CD4-positive, alpha-beta T cell (primary cell): Measurements from ENCODE around the gene ADM2. TPM values are rescaled to one million over a fixed set of nuclear protein-coding genes. Genes with fewer than 3 reads are reported as not detected.
A peak's percentile ranks its signal among the peaks of the same experiment; 100 is the strongest.

Source experiments
- ATAC-seq: fragments of 200-7000 bp; cut with Tn5 transposase; one replicate; pipeline ENCODE4 v1.10.0; 2022; ENCODE audit warnings: mild to moderate bottlenecking; ENCODE audit not compliant: poor library complexity
- CTCF ChIA-PET: fragments of 350-600 bp; sonication (Branson Sonifier 250); formaldehyde crosslinking; loops from one replicate; lab custom pipeline; 2021; ENCODE audit warnings: antibody characterized with exemption, inconsistent platforms; lab: Charles Lee
- POLR2A ChIA-PET: fragments of 350-600 bp; sonication (Branson Sonifier 250); formaldehyde crosslinking; loops from one replicate; lab custom pipeline; 2021; ENCODE audit warnings: antibody characterized with exemption, inconsistent platforms; lab: Charles Lee
- DNase-seq, 14 experiments: peaks; one replicate each; pipeline ENCODE4 v3.0.0-alpha.2; 2013 to 2020; ENCODE audit warnings: mixed read lengths in 2 of 14
- H3K27ac ChIP-seq, 2 donors: one replicate each; pipeline versions ENCODE4 v1.5.1 to v1.7.0; 2013; ENCODE audit warnings: low read length in 2 of 2, low read depth in 1 of 2, mild to moderate bottlenecking in 1 of 2
- H3K27me3 ChIP-seq, 2 experiments: 1 replicate in 1 of 2; 2 replicates in 1 of 2; pipeline versions ENCODE4 v1.6.1 to v1.7.0; 2013; ENCODE audit warnings: low read length in 2 of 2, control low read depth in 1 of 2, mild to moderate bottlenecking in 1 of 2, moderate library complexity in 1 of 2; ENCODE audit not compliant: insufficient read depth in 2 of 2, control insufficient read depth in 1 of 2
- H3K36me3 ChIP-seq: one replicate; pipeline ENCODE4 v1.6.1; 2013; ENCODE audit warnings: low read length, control low read depth; ENCODE audit not compliant: insufficient read depth
- H3K4me1 ChIP-seq: one replicate; pipeline ENCODE4 v1.6.1; 2013; ENCODE audit warnings: low read length, control low read depth; ENCODE audit not compliant: insufficient read depth
- H3K4me3 ChIP-seq: one replicate; pipeline ENCODE4 v1.5.1; 2013; ENCODE audit warnings: mild to moderate bottlenecking, low read length, moderate library complexity
- H3K9me3 ChIP-seq, 2 experiments: 1 replicate in 1 of 2; 2 replicates in 1 of 2; pipeline versions ENCODE4 v1.6.1 to v1.7.0; 2013; ENCODE audit warnings: low read length in 2 of 2, mild to moderate bottlenecking in 2 of 2, control low read depth in 1 of 2, moderate library complexity in 1 of 2; ENCODE audit not compliant: control insufficient read depth in 1 of 2, insufficient read depth in 1 of 2
- H3K27ac Mint-ChIP-seq: one replicate; pipeline ENCODE4 v1.8.0; 2020; ENCODE audit warnings: mixed read lengths
- H3K27me3 Mint-ChIP-seq: one replicate; pipeline ENCODE4 v1.8.0; 2021; ENCODE audit warnings: mixed read lengths
- H3K36me3 Mint-ChIP-seq: one replicate; pipeline ENCODE4 v1.8.0; 2021; ENCODE audit warnings: low read depth, mixed read lengths
- H3K4me1 Mint-ChIP-seq: one replicate; pipeline ENCODE4 v1.8.0; 2021; ENCODE audit warnings: low read depth, mixed read lengths
- H3K4me3 Mint-ChIP-seq: one replicate; pipeline ENCODE4 v1.8.0; 2020; ENCODE audit warnings: mild to moderate bottlenecking, mixed read lengths
- H3K9me3 Mint-ChIP-seq: one replicate; pipeline ENCODE4 v1.8.0; 2020; ENCODE audit warnings: mixed read lengths
- CTCF ChIP-seq: fragments of 200-600 bp; IDR thresholded peaks from one replicate; pipeline ENCODE4 v1.8.0; 2022; ENCODE audit warnings: antibody characterized with exemption, mild to moderate bottlenecking
- intact Hi-C, 2 experiments: fragments of 100-400 bp; cut with DNase I in 1 of 2; cut with micrococcal nuclease in 1 of 2; formaldehyde crosslinking; loops; one replicate each; pipeline versions ENCODE4 v1.15.1 to v1.9.0; 2023 to 2025; cut with DNase I, micrococcal nuclease
- total RNA-seq, 174 experiments: library from RNA in 2 of 174; stranded (reverse) in 2 of 174; gene quantifications; one replicate each; pipeline ENCODE4 v1.2.3 and lab custom pipeline; 2021 to 2026

The ADM2 gene
- total RNA-seq, 2 experiments from 2014 or later, result 1.1 to 1.6 TPM

- TF ChIP-seq CTCF, result no peak
- CTCF ChIA-PET, result no interaction called here
- intact Hi-C loops, result loop anchor here in 1 of 2 experiments (2.0 kb wide), 1 partner anchor 14 kb away; the partner anchor contains the start of gene KLHDC7B
- Histone ChIP-seq H3K4me3 (peak overlapping the region; percentile 80), H3K27me3 (no peaks in the 10 kb centered on the region), H3K36me3 (no peaks in the 10 kb centered on the region), H3K4me1 (peaks cover 77% of the 10 kb centered on the region), H3K9me3 (no peaks in the 10 kb centered on the region), H3K27ac (peak overlapping the region; percentile 90 to 98)
- Mint-ChIP-seq H3K27ac (peak overlapping the region; percentile 88), H3K36me3 (peaks cover 4% of the 10 kb centered on the region), H3K9me3 (no peaks in the 10 kb centered on the region), H3K4me1 (peaks cover 45% of the 10 kb centered on the region), H3K4me3 (peak overlapping the region; percentile 87), H3K27me3 (peaks cover 13% of the 10 kb centered on the region)
- ATAC-seq (peak; percentile 46), DNase-seq (peak; percentile 59 to 90 (median 75))
- POLR2A ChIA-PET, result interaction anchor here (0.6 to 2.4 kb wide), 9 partner anchors 9 to 90 kb away, joined by 3 to 15 read pairs (median 6); partner anchors contain the start of genes KLHDC7B, LMF2, NCAPH2 and SYCE3
These were observed 49.7 kb downstream of the ADM2 start for GRCh38 chr22:50530877-50531545.

- Mint-ChIP-seq H3K4me1 (peaks cover 45% of the 10 kb centered on the region), H3K9me3 (no peaks in the 10 kb centered on the region), H3K36me3 (peaks cover 4% of the 10 kb centered on the region), H3K4me3 (peak overlapping the region; percentile 87), H3K27me3 (peaks cover 13% of the 10 kb centered on the region), H3K27ac (peak overlapping the region; percentile 88)
- Histone ChIP-seq H3K9me3 (no peaks in the 10 kb centered on the region), H3K4me3 (peak overlapping the region; percentile 80), H3K27ac (peak overlapping the region; percentile 90 to 98), H3K4me1 (peaks cover 74% of the 10 kb centered on the region), H3K36me3 (no peaks in the 10 kb centered on the region), H3K27me3 (no peaks in the 10 kb centered on the region)
- intact Hi-C loops, result loop anchor here in 1 of 2 experiments (2.0 kb wide), 1 partner anchor 13 kb away; the partner anchor contains the start of gene KLHDC7B
- POLR2A ChIA-PET, result interaction anchor here (1.0 to 2.4 kb wide), 8 partner anchors 8 to 90 kb away, joined by 4 to 15 read pairs (median 7); partner anchors contain the start of genes KLHDC7B, LMF2, NCAPH2 and SYCE3
- CTCF ChIA-PET, result no interaction called here
- TF ChIP-seq CTCF, result no peak
- ATAC-seq, result peak; percentile 50
- peak; percentile 27 to 84 (median 64) for DNase-seq
These were observed 50.2 kb downstream of the ADM2 start for GRCh38 chr22:50531546-50531961.

GRCh38 chr22:50531962-50532674 lies 50.8 kb downstream of the ADM2 start:
- ChIA-PET CTCF (interaction anchor here (0.7 to 1.0 kb wide), 2 partner anchors 13 to 31 kb away, joined by 3 to 4 read pairs; partner anchors contain the start of gene SYCE3), POLR2A (interaction anchor here (1.0 to 2.4 kb wide), 9 partner anchors 7 to 89 kb away, joined by 3 to 15 read pairs (median 6); partner anchors contain the start of genes KLHDC7B, LMF2, NCAPH2 and SYCE3)
- Histone ChIP-seq H3K9me3 (no peaks in the 10 kb centered on the region), H3K36me3 (no peaks in the 10 kb centered on the region), H3K27ac (peak overlapping the region; percentile 68 to 90), H3K27me3 (no peaks in the 10 kb centered on the region), H3K4me1 (peaks cover 69% of the 10 kb centered on the region), H3K4me3 (peak overlapping the region; percentile 80)
- DNase-seq (peak in 2 of 14 experiments; percentile 34 to 40), ATAC-seq (no peak)
- no peak for TF ChIP-seq CTCF
- H3K27ac Mint-ChIP-seq, result peak overlapping the region; percentile 88
- no peaks in the 10 kb centered on the region for H3K9me3 Mint-ChIP-seq
- intact Hi-C loops, result loop anchor here in 1 of 2 experiments (2.0 kb wide), 1 partner anchor 13 kb away; the partner anchor contains the start of gene KLHDC7B
- peaks cover 39% of the 10 kb centered on the region for H3K4me1 Mint-ChIP-seq
- H3K4me3 Mint-ChIP-seq, result peak overlapping the region; percentile 87
- H3K27me3 Mint-ChIP-seq, result peaks cover 13% of the 10 kb centered on the region
- H3K36me3 Mint-ChIP-seq, result peaks cover 4% of the 10 kb centered on the region
